B cell (primary cell): ENCODE results near the gene PTPN14. TPM values are rescaled to one million over a fixed set of nuclear protein-coding genes. Genes with fewer than 3 reads are reported as not detected.

Experiments
- ATAC-seq: fragments of 200-7000 bp; cut with Tn5 transposase; one replicate; pipeline ENCODE4 v1.10.0; 2021; ENCODE audit warnings: low read depth, mild to moderate bottlenecking, moderate number of reproducible peaks, moderate library complexity
- CTCF ChIA-PET: fragments of 350-600 bp; sonication (Branson Sonifier 250); formaldehyde crosslinking; loops from one replicate; lab custom pipeline; 2021; ENCODE audit warnings: antibody characterized with exemption, inconsistent platforms; lab: Charles Lee
- POLR2A ChIA-PET: fragments of 350-600 bp; sonication (Branson Sonifier 250); formaldehyde crosslinking; loops from one replicate; lab custom pipeline; 2021; ENCODE audit warnings: antibody characterized with exemption; lab: Charles Lee
- DNase-seq: peaks from one replicate; pipeline ENCODE4 v3.0.0; 2013
- H2AFZ ChIP-seq: 2 replicates; pipeline ENCODE4 v1.6.1; 2012; ENCODE audit warnings: mild to moderate bottlenecking, low read depth, low read length; ENCODE audit not compliant: insufficient read depth, poor library complexity, severe bottlenecking
- H3K27ac ChIP-seq, 2 donors: 1 replicate in 1 of 2; 2 replicates in 1 of 2; pipeline ENCODE4 v1.5.1; 2012 to 2013; ENCODE audit warnings: low read length in 2 of 2, mild to moderate bottlenecking in 2 of 2, moderate library complexity in 1 of 2
- H3K27me3 ChIP-seq, 4 experiments: fragments of 200-600 bp in 1 of 4; sonication (generic) in 1 of 4; replicated peaks in 1 of 4; 1 replicate in 2 of 4; 2 replicates in 2 of 4; pipeline versions ENCODE4 v1.6.1 to v1.7.0; 2013 to 2016; ENCODE audit warnings: low read length in 3 of 4, mild to moderate bottlenecking in 2 of 4, mixed read lengths in 1 of 4, moderate library complexity in 1 of 4; ENCODE audit not compliant: insufficient read depth in 4 of 4, control insufficient read depth in 3 of 4; ENCODE audit errors: control extremely low read depth in 1 of 4
- H3K36me3 ChIP-seq, 2 experiments: replicated peaks in 1 of 2; 1 replicate in 1 of 2; 2 replicates in 1 of 2; pipeline versions ENCODE4 v1.6.1 to v1.7.1; 2013; ENCODE audit warnings: low read length in 1 of 2; ENCODE audit not compliant: insufficient read depth in 2 of 2, control insufficient read depth in 1 of 2; ENCODE audit errors: control extremely low read depth in 1 of 2, extremely low read depth in 1 of 2
- H3K4me1 ChIP-seq, 2 donors: fragments of 200-600 bp in 1 of 2; sonication (generic) in 1 of 2; 1 replicate in 1 of 2; 2 replicates in 1 of 2; pipeline versions ENCODE4 v1.5.1 to v1.6.1; 2013 to 2017; ENCODE audit warnings: low read length in 2 of 2; ENCODE audit not compliant: control insufficient read depth in 2 of 2, insufficient read depth in 2 of 2
- H3K4me2 ChIP-seq: replicated peaks from 2 replicates; pipeline ENCODE3; 2012; ENCODE audit warnings: mild to moderate bottlenecking, low read depth, low read length; ENCODE audit not compliant: poor library complexity, severe bottlenecking
- H3K4me3 ChIP-seq, 5 experiments: fragments of 200-600 bp in 1 of 5; sonication (generic) in 1 of 5; 1 replicate in 3 of 5; 2 replicates in 2 of 5; pipeline versions ENCODE4 v1.5.1 to v1.7.0; 2011 to 2016; ENCODE audit warnings: low read length in 4 of 5, mild to moderate bottlenecking in 4 of 5, low read depth in 2 of 5, control low read depth in 1 of 5, moderate library complexity in 1 of 5; ENCODE audit not compliant: insufficient read depth in 1 of 5; ENCODE audit errors: control extremely low read depth in 1 of 5, extremely low read depth in 1 of 5
- H3K79me2 ChIP-seq: fragments of 200-600 bp; sonication (generic); one replicate; pipeline ENCODE4 v1.6.0; 2016; ENCODE audit warnings: low read length; ENCODE audit not compliant: control insufficient read depth, insufficient read depth
- H3K9ac ChIP-seq: fragments of 200-600 bp; sonication (generic); 2 replicates; pipeline ENCODE4 v1.6.1; 2017; ENCODE audit warnings: mild to moderate bottlenecking, low read length, moderate library complexity
- H3K9me3 ChIP-seq, 3 donors: one replicate each; pipeline versions ENCODE4 v1.6.1 to v1.7.1; 2013; ENCODE audit warnings: low read length in 2 of 3; ENCODE audit not compliant: control insufficient read depth in 2 of 3, insufficient read depth in 1 of 3; ENCODE audit errors: control extremely low read depth in 1 of 3
- H4K20me1 ChIP-seq: 2 replicates; pipeline ENCODE4 v1.6.0; 2012; ENCODE audit warnings: mild to moderate bottlenecking, low read length; ENCODE audit not compliant: insufficient read depth, control insufficient read depth, poor library complexity, severe bottlenecking
- H3K27ac Mint-ChIP-seq: one replicate; pipeline ENCODE4 v1.8.0; 2021; ENCODE audit warnings: mixed read lengths
- H3K27me3 Mint-ChIP-seq: one replicate; pipeline ENCODE4 v1.8.0; 2021; ENCODE audit warnings: mixed read lengths
- H3K4me1 Mint-ChIP-seq: one replicate; pipeline ENCODE4 v1.8.0; 2021; ENCODE audit warnings: mixed read lengths
- H3K4me3 Mint-ChIP-seq: one replicate; pipeline ENCODE4 v1.8.0; 2021; ENCODE audit warnings: mixed read lengths
- H3K9me3 Mint-ChIP-seq: one replicate; pipeline ENCODE4 v1.8.0; 2022; ENCODE audit warnings: mixed read lengths; ENCODE audit not compliant: insufficient read depth
- EZH2 ChIP-seq: IDR thresholded peaks from 2 replicates; pipeline ENCODE4 v1.6.1; 2012; ENCODE audit warnings: borderline replicate concordance, low read depth, mild to moderate bottlenecking, moderate library complexity, low read length; ENCODE audit not compliant: insufficient read depth, poor library complexity, severe bottlenecking
- WGBS: methylation state at CpG from one replicate; pipeline ENCODE4 v1.1.5; 2013; ENCODE audit warnings: missing lambda C conversion rate; ENCODE audit not compliant: insufficient coverage; 5-methylcytosine and 5-hydroxymethylcytosine counted together
- intact Hi-C: fragments of 100-400 bp; cut with micrococcal nuclease; formaldehyde crosslinking; loops from one replicate; pipeline ENCODE4 v1.10.0; 2022
- polyA plus RNA-seq: library from polyadenylated mRNA; depleted of rRNA; stranded (reverse); fragments of >200 nt; gene quantifications from 2 replicates; pipeline ENCODE4 v1.2.3, GENCODE V29; 2012
- total RNA-seq, 2 donors: library from RNA; stranded (reverse); fragments of 120-200 nt in 1 of 2; gene quantifications; 1 replicate in 1 of 2; 2 replicates in 1 of 2; pipeline versions ENCODE4 v1.2.3 to v1.2.4, GENCODE V29; 2013 to 2022
- TF ChIP-seq, protein P1 (sequence below): fragments of 200-600 bp; IDR thresholded peaks from one replicate; pipeline ENCODE4 v1.8.0; 2022; ENCODE audit warnings: antibody characterized with exemption, mild to moderate bottlenecking

PTPN14 gene
- total and polyA plus RNA-seq, 2 donors (not counting 1 experiment from before 2014, with no cell fraction given), result under 0.01 TPM; not detected in 1

DNA sequence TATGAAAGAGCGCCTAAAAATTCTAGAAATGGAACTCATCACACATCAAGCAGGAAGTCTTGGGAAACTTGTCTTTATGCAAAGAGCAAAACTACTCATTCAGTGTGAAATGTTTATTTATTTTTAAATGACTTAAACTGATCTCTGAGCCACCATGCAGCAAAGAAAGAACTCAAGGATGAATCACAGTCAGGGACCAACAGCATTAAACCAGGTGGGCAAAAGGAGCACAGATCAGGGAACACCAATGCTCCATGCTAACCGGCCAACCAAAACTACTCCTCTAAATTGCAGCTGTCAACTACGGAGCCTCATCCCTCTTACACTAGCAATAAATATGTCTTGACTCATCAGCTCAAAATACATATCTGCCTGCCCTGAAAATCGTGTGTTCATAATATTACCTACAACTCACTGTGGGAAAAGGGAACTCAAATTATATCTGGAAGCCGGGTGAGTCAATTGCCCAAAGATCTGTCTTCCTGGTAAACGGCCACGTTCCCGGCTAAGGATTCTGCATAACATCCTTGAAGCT, 129.2 kb downstream of the PTPN14 start:
- Mint-ChIP-seq H3K27me3 (peaks cover 21% of the 10 kb centered on the region), H3K27ac (no peak overlapping the region), H3K4me3 (no peak overlapping the region), H3K4me1 (no peaks in the 10 kb centered on the region), H3K9me3 (no peaks in the 10 kb centered on the region)
- Histone ChIP-seq H3K79me2 (no peaks in the 10 kb centered on the region), H3K4me3 (no peak overlapping the region), H3K4me1 (no peaks in the 10 kb centered on the region), H3K9me3 (peaks cover 0 to 2% (median 0%) of the 10 kb centered on the region in 3 donors), H2AFZ (no peak overlapping the region), H3K9ac (no peak overlapping the region), H3K27me3 (no peaks in the 10 kb centered on the region), H4K20me1 (no peaks in the 10 kb centered on the region), H3K4me2 (no peak overlapping the region), H3K27ac (no peak overlapping the region), H3K36me3 (no peaks in the 10 kb centered on the region)
- ChIA-PET POLR2A (no interaction called here), CTCF (no interaction called here)
- DNase-seq, result no peak
- WGBS, result 88% methylated on average over 1 of the region's 8 CpGs
- intact Hi-C loops, result no loop called here
- no peak for ATAC-seq
- TF ChIP-seq, protein P1, sequence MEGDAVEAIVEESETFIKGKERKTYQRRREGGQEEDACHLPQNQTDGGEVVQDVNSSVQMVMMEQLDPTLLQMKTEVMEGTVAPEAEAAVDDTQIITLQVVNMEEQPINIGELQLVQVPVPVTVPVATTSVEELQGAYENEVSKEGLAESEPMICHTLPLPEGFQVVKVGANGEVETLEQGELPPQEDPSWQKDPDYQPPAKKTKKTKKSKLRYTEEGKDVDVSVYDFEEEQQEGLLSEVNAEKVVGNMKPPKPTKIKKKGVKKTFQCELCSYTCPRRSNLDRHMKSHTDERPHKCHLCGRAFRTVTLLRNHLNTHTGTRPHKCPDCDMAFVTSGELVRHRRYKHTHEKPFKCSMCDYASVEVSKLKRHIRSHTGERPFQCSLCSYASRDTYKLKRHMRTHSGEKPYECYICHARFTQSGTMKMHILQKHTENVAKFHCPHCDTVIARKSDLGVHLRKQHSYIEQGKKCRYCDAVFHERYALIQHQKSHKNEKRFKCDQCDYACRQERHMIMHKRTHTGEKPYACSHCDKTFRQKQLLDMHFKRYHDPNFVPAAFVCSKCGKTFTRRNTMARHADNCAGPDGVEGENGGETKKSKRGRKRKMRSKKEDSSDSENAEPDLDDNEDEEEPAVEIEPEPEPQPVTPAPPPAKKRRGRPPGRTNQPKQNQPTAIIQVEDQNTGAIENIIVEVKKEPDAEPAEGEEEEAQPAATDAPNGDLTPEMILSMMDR, result no peak
- TF ChIP-seq EZH2, result no peak

DNA sequence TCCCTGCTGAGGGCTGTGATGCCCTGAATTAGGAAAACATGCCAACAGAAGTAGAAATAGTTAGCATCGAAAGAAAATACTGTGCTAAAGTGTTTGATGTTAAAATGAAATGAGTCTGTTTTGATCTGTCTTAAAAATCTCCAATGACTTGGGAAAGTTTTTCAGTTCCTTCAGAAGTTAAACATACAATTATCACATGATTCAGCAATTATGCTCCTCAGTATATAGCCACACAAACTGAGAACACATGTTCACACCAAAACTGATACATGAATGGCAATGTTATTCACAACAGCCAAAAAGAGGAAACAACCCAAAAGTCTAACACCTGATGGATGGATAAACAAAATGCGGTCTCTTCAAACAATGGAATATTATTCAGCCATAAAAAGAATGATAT, 130.6 kb downstream of the PTPN14 start:
- Histone ChIP-seq H3K27me3 (no peaks in the 10 kb centered on the region), H2AFZ (no peak overlapping the region), H3K9me3 (peaks cover 0 to 2% (median 0%) of the 10 kb centered on the region in 3 donors), H3K4me1 (no peaks in the 10 kb centered on the region), H4K20me1 (no peaks in the 10 kb centered on the region), H3K36me3 (no peaks in the 10 kb centered on the region), H3K9ac (no peak overlapping the region), H3K27ac (no peak overlapping the region), H3K4me3 (no peak overlapping the region), H3K79me2 (no peaks in the 10 kb centered on the region), H3K4me2 (no peak overlapping the region)
- Mint-ChIP-seq H3K27ac (no peak overlapping the region), H3K27me3 (peaks cover 21% of the 10 kb centered on the region), H3K4me3 (no peak overlapping the region), H3K9me3 (no peaks in the 10 kb centered on the region), H3K4me1 (no peaks in the 10 kb centered on the region)
- ChIA-PET POLR2A (no interaction called here), CTCF (interaction anchor here (0.7 kb wide), 1 partner anchor 11 kb away, joined by 3 read pairs; no protein-coding TSS in a partner anchor)
- no CpG with 5 or more reads among the region's 2 CpGs for WGBS
- intact Hi-C loops, result no loop called here
- DNase-seq, result no peak
- TF ChIP-seq, protein P1, result no peak
- no peak for TF ChIP-seq EZH2
- no peak for ATAC-seq
